CD4-positive, alpha-beta T cell (primary cell): ENCODE measurements around the gene UBA3. TPM values are rescaled to one million over a fixed set of nuclear protein-coding genes. Genes with fewer than 3 reads are reported as not detected.

Experiments
- ATAC-seq: fragments of 200-7000 bp; cut with Tn5 transposase; one replicate; pipeline ENCODE4 v1.10.0; 2022; ENCODE audit warnings: mild to moderate bottlenecking; ENCODE audit not compliant: poor library complexity
- CTCF ChIA-PET: fragments of 350-600 bp; sonication (Branson Sonifier 250); formaldehyde crosslinking; loops from one replicate; lab custom pipeline; 2021; ENCODE audit warnings: antibody characterized with exemption, inconsistent platforms; lab: Charles Lee
- POLR2A ChIA-PET: fragments of 350-600 bp; sonication (Branson Sonifier 250); formaldehyde crosslinking; loops from one replicate; lab custom pipeline; 2021; ENCODE audit warnings: antibody characterized with exemption, inconsistent platforms; lab: Charles Lee
- DNase-seq, 14 experiments: peaks; one replicate each; pipeline ENCODE4 v3.0.0-alpha.2; 2013 to 2020; ENCODE audit warnings: mixed read lengths in 2 of 14
- H3K27ac ChIP-seq, 2 donors: one replicate each; pipeline versions ENCODE4 v1.5.1 to v1.7.0; 2013; ENCODE audit warnings: low read length in 2 of 2, low read depth in 1 of 2, mild to moderate bottlenecking in 1 of 2
- H3K27me3 ChIP-seq, 2 experiments: 1 replicate in 1 of 2; 2 replicates in 1 of 2; pipeline versions ENCODE4 v1.6.1 to v1.7.0; 2013; ENCODE audit warnings: low read length in 2 of 2, control low read depth in 1 of 2, mild to moderate bottlenecking in 1 of 2, moderate library complexity in 1 of 2; ENCODE audit not compliant: insufficient read depth in 2 of 2, control insufficient read depth in 1 of 2
- H3K36me3 ChIP-seq: one replicate; pipeline ENCODE4 v1.6.1; 2013; ENCODE audit warnings: low read length, control low read depth; ENCODE audit not compliant: insufficient read depth
- H3K4me1 ChIP-seq: one replicate; pipeline ENCODE4 v1.6.1; 2013; ENCODE audit warnings: low read length, control low read depth; ENCODE audit not compliant: insufficient read depth
- H3K4me3 ChIP-seq: one replicate; pipeline ENCODE4 v1.5.1; 2013; ENCODE audit warnings: mild to moderate bottlenecking, low read length, moderate library complexity
- H3K9me3 ChIP-seq, 2 experiments: 1 replicate in 1 of 2; 2 replicates in 1 of 2; pipeline versions ENCODE4 v1.6.1 to v1.7.0; 2013; ENCODE audit warnings: low read length in 2 of 2, mild to moderate bottlenecking in 2 of 2, control low read depth in 1 of 2, moderate library complexity in 1 of 2; ENCODE audit not compliant: control insufficient read depth in 1 of 2, insufficient read depth in 1 of 2
- H3K27ac Mint-ChIP-seq: one replicate; pipeline ENCODE4 v1.8.0; 2020; ENCODE audit warnings: mixed read lengths
- H3K27me3 Mint-ChIP-seq: one replicate; pipeline ENCODE4 v1.8.0; 2021; ENCODE audit warnings: mixed read lengths
- H3K36me3 Mint-ChIP-seq: one replicate; pipeline ENCODE4 v1.8.0; 2021; ENCODE audit warnings: low read depth, mixed read lengths
- H3K4me1 Mint-ChIP-seq: one replicate; pipeline ENCODE4 v1.8.0; 2021; ENCODE audit warnings: low read depth, mixed read lengths
- H3K4me3 Mint-ChIP-seq: one replicate; pipeline ENCODE4 v1.8.0; 2020; ENCODE audit warnings: mild to moderate bottlenecking, mixed read lengths
- H3K9me3 Mint-ChIP-seq: one replicate; pipeline ENCODE4 v1.8.0; 2020; ENCODE audit warnings: mixed read lengths
- CTCF ChIP-seq: fragments of 200-600 bp; IDR thresholded peaks from one replicate; pipeline ENCODE4 v1.8.0; 2022; ENCODE audit warnings: antibody characterized with exemption, mild to moderate bottlenecking
- intact Hi-C, 2 experiments: fragments of 100-400 bp; cut with DNase I in 1 of 2; cut with micrococcal nuclease in 1 of 2; formaldehyde crosslinking; loops; one replicate each; pipeline versions ENCODE4 v1.15.1 to v1.9.0; 2023 to 2025; cut with DNase I, micrococcal nuclease
- total RNA-seq, 174 experiments: library from RNA in 2 of 174; stranded (reverse) in 2 of 174; gene quantifications; one replicate each; pipeline ENCODE4 v1.2.3 and lab custom pipeline; 2021 to 2026

The UBA3 gene
- total RNA-seq, 2 experiments from 2014 or later: 33.4 to 43.9 TPM

GRCh38 chr3:69066121-69066520, 14.0 kb downstream of the UBA3 start:
- POLR2A ChIA-PET: interaction anchor here (1.2 to 3.4 kb wide), 3 partner anchors 14 to 26 kb away, joined by 4 to 27 read pairs (median 17); partner anchors contain the start of genes ARL6IP5 and TMF1
- Histone ChIP-seq H3K4me3 (no peak overlapping the region), H3K27me3 (no peaks in the 10 kb centered on the region), H3K27ac (peak overlapping the region in 1 of 2 donors; percentile 49), H3K36me3 (peaks cover 32% of the 10 kb centered on the region), H3K4me1 (peaks cover 15% of the 10 kb centered on the region), H3K9me3 (no peaks in the 10 kb centered on the region)
- Mint-ChIP-seq H3K27me3 (no peaks in the 10 kb centered on the region), H3K27ac (peak overlapping the region; percentile 78), H3K4me1 (peaks cover 42% of the 10 kb centered on the region), H3K4me3 (no peak overlapping the region), H3K36me3 (peaks cover 57% of the 10 kb centered on the region), H3K9me3 (no peaks in the 10 kb centered on the region)
- intact Hi-C loops: loop anchor here in 1 of 2 experiments (1.0 kb wide), 1 partner anchor 12 kb away; no protein-coding TSS in a partner anchor
- CTCF ChIA-PET: no interaction called here
- no peak for TF ChIP-seq CTCF
- ATAC-seq (no peak), DNase-seq (no peak)

GRCh38 chr3:69065318-69065964, 14.7 kb downstream of the UBA3 start:
- Mint-ChIP-seq H3K27ac (peak overlapping the region; percentile 78), H3K27me3 (no peaks in the 10 kb centered on the region), H3K9me3 (no peaks in the 10 kb centered on the region), H3K4me1 (peaks cover 37% of the 10 kb centered on the region), H3K36me3 (peaks cover 57% of the 10 kb centered on the region), H3K4me3 (peak overlapping the region; percentile 65)
- TF ChIP-seq CTCF: no peak
- ChIA-PET CTCF (interaction anchor here (0.7 to 1.3 kb wide), 3 partner anchors 13 to 55 kb away, joined by 3 to 6 read pairs (median 4); partner anchors contain the start of gene TMF1), POLR2A (interaction anchor here (1.2 to 3.4 kb wide), 6 partner anchors 10 to 27 kb away, joined by 3 to 27 read pairs (median 6); partner anchors contain the start of genes ARL6IP5, TMF1 and UBA3)
- no peaks in the 10 kb centered on the region for H3K27me3 ChIP-seq
- H3K36me3 ChIP-seq: peaks cover 32% of the 10 kb centered on the region
- H3K4me1 ChIP-seq: peaks cover 15% of the 10 kb centered on the region
- intact Hi-C loops: no loop called here
- ATAC-seq: peak; percentile 69
- DNase-seq: peak in 4 of 14 experiments; percentile 35 to 72 (median 52)
- H3K4me3 ChIP-seq: no peak overlapping the region
- peak overlapping the region; percentile 30 to 49 for H3K27ac ChIP-seq
- no peaks in the 10 kb centered on the region for H3K9me3 ChIP-seq

GRCh38 chr3:69063636-69064035, 16.5 kb downstream of the UBA3 start:
- peaks cover 22% of the 10 kb centered on the region for H3K4me1 ChIP-seq
- ChIA-PET POLR2A (interaction anchor here (0.7 to 3.4 kb wide), 9 partner anchors 11 to 241 kb away, joined by 3 to 27 read pairs (median 4); partner anchors contain the start of genes ARL6IP5, TMF1 and UBA3), CTCF (interaction anchor here (0.7 to 2.2 kb wide), 5 partner anchors 10 to 50 kb away, joined by 3 to 4 read pairs (median 4); partner anchors contain the start of gene TMF1)
- H3K27ac ChIP-seq: peak overlapping the region in 1 of 2 donors; percentile 59
- Mint-ChIP-seq H3K9me3 (no peaks in the 10 kb centered on the region), H3K36me3 (peaks cover 66% of the 10 kb centered on the region), H3K4me1 (peaks cover 51% of the 10 kb centered on the region), H3K27ac (peak overlapping the region; percentile 78), H3K4me3 (peak overlapping the region; percentile 32), H3K27me3 (no peaks in the 10 kb centered on the region)
- H3K36me3 ChIP-seq: peaks cover 42% of the 10 kb centered on the region
- no peak overlapping the region for H3K4me3 ChIP-seq
- no peak for ATAC-seq
- H3K9me3 ChIP-seq: no peaks in the 10 kb centered on the region
- intact Hi-C loops: no loop called here
- no peaks in the 10 kb centered on the region for H3K27me3 ChIP-seq
- TF ChIP-seq CTCF: no peak
- DNase-seq: peak in 1 of 14 experiments; percentile 46
